Sigmoid colon (tissue), 4 donors: Measurements from ENCODE around the gene MRPL51.

Source experiments
- EP300 ChIP-seq, 4 donors: sonication (generic); formaldehyde crosslinking; IDR thresholded peaks; one replicate each; pipeline ENCODE4 v1.6.1; 2017; ENCODE audit warnings: antibody characterized with exemption in 4 of 4
- POLR2A ChIP-seq, 2 donors: fragments of 450-650 bp; IDR thresholded peaks; one replicate each; pipeline ENCODE4 v1.6.1; 2016; ENCODE audit warnings: antibody characterized with exemption in 2 of 2, mild to moderate bottlenecking in 2 of 2, moderate library complexity in 2 of 2
- POLR2AphosphoS5 ChIP-seq, 4 donors: sonication (generic); formaldehyde crosslinking; IDR thresholded peaks; one replicate each; pipeline ENCODE4 v1.6.1; 2017; ENCODE audit warnings: antibody characterized with exemption in 4 of 4
- TF ChIP-seq, protein P1 (sequence below), 4 experiments: fragments of 450-650 bp in 3 of 4; fragments of 200-600 bp in 1 of 4; IDR thresholded peaks; one replicate each; pipeline ENCODE4 v1.5.1; 2016 to 2019; ENCODE audit warnings: antibody characterized with exemption in 4 of 4, mild to moderate bottlenecking in 3 of 4, moderate library complexity in 2 of 4

DNA sequence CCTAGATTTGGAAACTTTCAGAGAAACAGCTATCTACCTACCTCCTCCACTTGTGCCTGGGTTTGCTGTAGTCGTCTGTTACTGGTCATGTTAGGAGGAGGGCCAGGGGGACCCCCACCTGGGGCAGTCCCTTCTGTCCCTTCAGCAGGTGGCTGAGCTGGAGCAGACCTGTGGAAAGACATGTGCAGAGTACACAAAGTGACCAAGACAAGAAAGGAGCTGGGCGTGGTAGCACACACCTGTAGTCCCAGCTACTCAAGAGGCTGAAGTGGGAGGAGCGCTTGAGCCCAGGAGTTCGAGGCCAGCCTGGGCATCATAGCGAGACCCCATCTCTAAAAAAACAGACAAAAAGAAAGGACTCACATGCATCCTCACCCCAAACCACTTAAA lies 26.9 kb downstream of the MRPL51 start:
- TF ChIP-seq POLR2A (IDR thresholded peaks at IDR 0.05) (no peak), POLR2AphosphoS5 (IDR thresholded peaks at IDR 0.05) (no peak), EP300 (IDR thresholded peaks at IDR 0.05) (no peak)
- TF ChIP-seq, protein P1, sequence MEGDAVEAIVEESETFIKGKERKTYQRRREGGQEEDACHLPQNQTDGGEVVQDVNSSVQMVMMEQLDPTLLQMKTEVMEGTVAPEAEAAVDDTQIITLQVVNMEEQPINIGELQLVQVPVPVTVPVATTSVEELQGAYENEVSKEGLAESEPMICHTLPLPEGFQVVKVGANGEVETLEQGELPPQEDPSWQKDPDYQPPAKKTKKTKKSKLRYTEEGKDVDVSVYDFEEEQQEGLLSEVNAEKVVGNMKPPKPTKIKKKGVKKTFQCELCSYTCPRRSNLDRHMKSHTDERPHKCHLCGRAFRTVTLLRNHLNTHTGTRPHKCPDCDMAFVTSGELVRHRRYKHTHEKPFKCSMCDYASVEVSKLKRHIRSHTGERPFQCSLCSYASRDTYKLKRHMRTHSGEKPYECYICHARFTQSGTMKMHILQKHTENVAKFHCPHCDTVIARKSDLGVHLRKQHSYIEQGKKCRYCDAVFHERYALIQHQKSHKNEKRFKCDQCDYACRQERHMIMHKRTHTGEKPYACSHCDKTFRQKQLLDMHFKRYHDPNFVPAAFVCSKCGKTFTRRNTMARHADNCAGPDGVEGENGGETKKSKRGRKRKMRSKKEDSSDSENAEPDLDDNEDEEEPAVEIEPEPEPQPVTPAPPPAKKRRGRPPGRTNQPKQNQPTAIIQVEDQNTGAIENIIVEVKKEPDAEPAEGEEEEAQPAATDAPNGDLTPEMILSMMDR (IDR thresholded peaks at IDR 0.05): no peak
